AML-193 (cell line): ENCODE data around the gene BTK.
"Not testable (repeated sequence)": the region's sequence is repeated elsewhere in the genome, so short reads cannot be mapped to it uniquely, and the experiment has no call there.

Experiments
- DNase-seq, 2 experiments: peaks; one replicate each; lab custom pipeline; 2025; lab: John Stamatoyannopoulos, UW

Gene BTK

GRCh38 chrX:101337776-101338271, 48.2 kb downstream of the BTK start:
- DNase-seq, result no peak

- not testable (repeated sequence) for DNase-seq
Observed at GRCh38 chrX:101334310-101334709, 51.7 kb downstream of the BTK start.

- not testable (repeated sequence) for DNase-seq
Observed at GRCh38 chrX:101326600-101326999, 59.4 kb downstream of the BTK start.

- no peak for DNase-seq
Observed at GRCh38 chrX:101303790-101304189, 82.2 kb downstream of the BTK start.
